Measurements from ENCODE around the gene GABPB2.

GABPB2 gene

DNA sequence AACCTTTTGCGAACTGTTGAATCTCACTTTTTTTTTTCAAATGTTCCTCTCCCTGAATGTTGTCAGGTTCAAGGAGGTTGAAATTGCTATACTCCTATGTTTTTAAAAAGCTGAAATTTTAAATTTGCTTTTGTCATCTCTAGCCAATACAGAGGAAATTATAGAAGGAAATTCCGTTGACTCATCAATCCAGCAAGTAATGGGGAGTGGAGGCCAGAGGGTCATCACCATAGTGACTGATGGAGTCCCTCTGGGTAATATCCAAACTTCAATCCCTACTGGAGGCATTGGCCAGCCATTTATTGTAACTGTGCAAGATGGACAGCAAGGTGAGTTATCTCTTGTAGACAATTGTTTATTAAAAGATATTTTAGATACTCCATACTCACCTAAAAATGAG is 36.3 kb downstream of the GABPB2 start:
- Mint-ChIP-seq H3K27ac (peak overlapping the region in 1 of 3 experiments; percentile 48), H3K36me3 (ENCODE audit: low read depth) (peaks cover 11% of the 10 kb centered on the region), H3K4me1 (no peaks in the 10 kb centered on the region), H3K9me3 (no peaks in the 10 kb centered on the region), H3K27me3 (ENCODE audit: low read depth) (no peaks in the 10 kb centered on the region), H3K4me3 (no peak overlapping the region)
- TF ChIP-seq, protein P1, sequence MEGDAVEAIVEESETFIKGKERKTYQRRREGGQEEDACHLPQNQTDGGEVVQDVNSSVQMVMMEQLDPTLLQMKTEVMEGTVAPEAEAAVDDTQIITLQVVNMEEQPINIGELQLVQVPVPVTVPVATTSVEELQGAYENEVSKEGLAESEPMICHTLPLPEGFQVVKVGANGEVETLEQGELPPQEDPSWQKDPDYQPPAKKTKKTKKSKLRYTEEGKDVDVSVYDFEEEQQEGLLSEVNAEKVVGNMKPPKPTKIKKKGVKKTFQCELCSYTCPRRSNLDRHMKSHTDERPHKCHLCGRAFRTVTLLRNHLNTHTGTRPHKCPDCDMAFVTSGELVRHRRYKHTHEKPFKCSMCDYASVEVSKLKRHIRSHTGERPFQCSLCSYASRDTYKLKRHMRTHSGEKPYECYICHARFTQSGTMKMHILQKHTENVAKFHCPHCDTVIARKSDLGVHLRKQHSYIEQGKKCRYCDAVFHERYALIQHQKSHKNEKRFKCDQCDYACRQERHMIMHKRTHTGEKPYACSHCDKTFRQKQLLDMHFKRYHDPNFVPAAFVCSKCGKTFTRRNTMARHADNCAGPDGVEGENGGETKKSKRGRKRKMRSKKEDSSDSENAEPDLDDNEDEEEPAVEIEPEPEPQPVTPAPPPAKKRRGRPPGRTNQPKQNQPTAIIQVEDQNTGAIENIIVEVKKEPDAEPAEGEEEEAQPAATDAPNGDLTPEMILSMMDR (IDR thresholded peaks at IDR 0.05; ENCODE audit: unreplicated experiment in 3 of 3): no peak

DNA sequence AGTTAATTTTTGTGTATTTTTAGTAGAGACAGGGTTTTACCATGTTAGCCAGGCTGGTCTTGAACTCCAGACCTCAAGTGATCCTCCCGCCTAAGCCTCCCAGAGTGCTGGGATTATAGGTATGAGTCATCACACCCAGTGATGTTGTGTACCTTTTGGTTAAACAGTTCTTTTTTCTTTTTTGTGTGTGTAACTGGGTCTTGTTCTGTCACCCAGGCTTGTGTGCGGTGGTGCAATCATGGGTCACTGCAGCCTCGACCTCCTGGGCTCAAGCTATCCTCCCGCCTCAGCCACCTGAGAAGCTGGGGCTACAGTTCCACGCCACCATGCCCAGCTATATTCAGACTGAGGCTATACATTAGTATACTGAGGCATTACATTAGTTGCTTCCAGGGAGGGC is 37.8 kb downstream of the GABPB2 start:
- H3K9me3 Mint-ChIP-seq: no peaks in the 10 kb centered on the region
- no peaks in the 10 kb centered on the region for H3K27me3 Mint-ChIP-seq (ENCODE audit: low read depth)
- no peak overlapping the region for H3K4me3 Mint-ChIP-seq
- TF ChIP-seq, protein P1 (IDR thresholded peaks at IDR 0.05; ENCODE audit: unreplicated experiment in 3 of 3): no peak
- peaks cover 11% of the 10 kb centered on the region for H3K36me3 Mint-ChIP-seq (ENCODE audit: low read depth)
- no peaks in the 10 kb centered on the region for H3K4me1 Mint-ChIP-seq
- no peak overlapping the region for H3K27ac Mint-ChIP-seq

DNA sequence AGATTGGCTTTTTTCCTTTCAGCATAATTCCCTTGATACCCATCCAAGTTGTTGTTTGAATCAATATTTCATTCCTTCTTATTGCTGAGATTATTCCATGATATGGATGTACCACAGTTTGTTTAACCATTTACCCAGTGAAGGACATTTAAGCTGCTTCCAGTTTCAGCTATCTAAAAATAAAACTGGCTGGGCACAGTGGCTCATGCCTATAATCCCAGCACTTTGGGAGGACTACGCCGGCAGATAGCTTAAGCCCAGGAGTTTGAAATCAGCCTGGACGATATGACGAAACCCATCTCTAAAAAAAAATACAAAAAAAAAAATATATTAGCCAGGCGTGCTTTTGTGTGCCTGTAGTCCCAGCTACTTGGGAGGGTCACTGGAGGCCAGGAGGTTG is 43.3 kb downstream of the GABPB2 start:
- H3K4me1 Mint-ChIP-seq: no peaks in the 10 kb centered on the region
- H3K9me3 Mint-ChIP-seq: no peaks in the 10 kb centered on the region
- H3K27ac Mint-ChIP-seq: no peak overlapping the region
- peaks cover 13% of the 10 kb centered on the region for H3K36me3 Mint-ChIP-seq (ENCODE audit: low read depth)
- TF ChIP-seq, protein P1 (IDR thresholded peaks at IDR 0.05; ENCODE audit: unreplicated experiment in 3 of 3): no peak
- no peak overlapping the region for H3K4me3 Mint-ChIP-seq
- no peaks in the 10 kb centered on the region for H3K27me3 Mint-ChIP-seq (ENCODE audit: low read depth)

DNA sequence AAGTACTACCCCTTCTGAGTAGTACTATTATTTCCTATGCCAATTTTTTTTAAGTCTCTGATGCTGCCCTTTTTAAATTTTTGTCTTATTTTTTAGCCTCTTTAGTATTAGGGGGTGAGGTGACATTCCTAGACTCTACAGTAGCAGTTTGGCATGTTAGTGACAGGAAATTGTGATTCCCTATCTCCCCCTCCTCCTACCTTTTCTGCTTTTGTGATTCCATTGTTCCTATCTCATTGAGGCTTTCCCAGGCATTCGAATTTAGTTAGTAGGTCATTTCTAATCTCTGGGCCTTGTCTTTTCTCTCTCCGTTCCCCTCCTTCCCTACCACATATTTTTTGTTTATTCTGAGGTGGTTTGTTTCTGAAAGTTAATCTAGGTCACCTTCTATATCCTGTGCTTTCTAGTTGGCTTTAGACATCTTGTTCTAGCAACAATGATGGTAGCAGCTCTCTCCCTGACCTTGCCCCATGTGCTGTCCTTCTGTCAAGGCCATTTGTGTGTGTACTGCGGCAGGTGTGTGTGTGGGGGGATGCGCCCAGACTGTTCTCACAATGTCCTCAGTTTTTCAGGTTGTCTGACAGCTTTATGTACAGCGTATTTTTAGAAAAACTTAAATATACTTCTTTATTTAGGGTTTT is 54.3 kb downstream of the GABPB2 start:
- no peak overlapping the region for H3K4me3 Mint-ChIP-seq
- H3K27me3 Mint-ChIP-seq (ENCODE audit: low read depth): peaks cover 4% of the 10 kb centered on the region
- H3K9me3 Mint-ChIP-seq: no peaks in the 10 kb centered on the region
- peaks cover 15% of the 10 kb centered on the region for H3K36me3 Mint-ChIP-seq (ENCODE audit: low read depth)
- TF ChIP-seq, protein P1 (IDR thresholded peaks at IDR 0.05; ENCODE audit: unreplicated experiment in 3 of 3): no peak
- no peaks in the 10 kb centered on the region for H3K4me1 Mint-ChIP-seq
- H3K27ac Mint-ChIP-seq: peak overlapping the region in 1 of 3 experiments; percentile 49

DNA sequence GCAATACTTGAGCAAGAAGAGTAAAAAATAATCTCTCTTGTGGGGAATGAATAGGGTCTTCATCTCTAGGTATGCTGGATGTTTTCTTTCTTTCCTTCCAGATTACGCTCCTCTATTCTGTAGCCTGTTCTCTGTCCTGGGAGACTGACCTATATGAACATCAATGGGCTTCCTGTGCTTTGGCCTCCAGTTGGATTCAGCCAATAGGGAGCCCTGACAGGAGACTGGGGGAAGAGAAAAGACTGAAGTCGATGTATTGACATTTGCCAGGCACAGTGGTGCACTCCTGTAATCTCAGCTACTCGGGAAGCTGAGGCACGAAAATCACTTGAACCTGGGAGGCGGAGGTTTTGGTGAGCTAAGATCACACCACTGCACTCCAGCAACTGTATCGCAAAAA is 58.2 kb downstream of the GABPB2 start:
- no peaks in the 10 kb centered on the region for H3K9me3 Mint-ChIP-seq
- no peak overlapping the region for H3K4me3 Mint-ChIP-seq
- TF ChIP-seq, protein P1 (IDR thresholded peaks at IDR 0.05; ENCODE audit: unreplicated experiment in 3 of 3): no peak
- H3K27ac Mint-ChIP-seq: no peak overlapping the region
- peaks cover 25% of the 10 kb centered on the region for H3K4me1 Mint-ChIP-seq
- peaks cover 5% of the 10 kb centered on the region for H3K36me3 Mint-ChIP-seq (ENCODE audit: low read depth)
- peaks cover 13% of the 10 kb centered on the region for H3K27me3 Mint-ChIP-seq (ENCODE audit: low read depth)

DNA sequence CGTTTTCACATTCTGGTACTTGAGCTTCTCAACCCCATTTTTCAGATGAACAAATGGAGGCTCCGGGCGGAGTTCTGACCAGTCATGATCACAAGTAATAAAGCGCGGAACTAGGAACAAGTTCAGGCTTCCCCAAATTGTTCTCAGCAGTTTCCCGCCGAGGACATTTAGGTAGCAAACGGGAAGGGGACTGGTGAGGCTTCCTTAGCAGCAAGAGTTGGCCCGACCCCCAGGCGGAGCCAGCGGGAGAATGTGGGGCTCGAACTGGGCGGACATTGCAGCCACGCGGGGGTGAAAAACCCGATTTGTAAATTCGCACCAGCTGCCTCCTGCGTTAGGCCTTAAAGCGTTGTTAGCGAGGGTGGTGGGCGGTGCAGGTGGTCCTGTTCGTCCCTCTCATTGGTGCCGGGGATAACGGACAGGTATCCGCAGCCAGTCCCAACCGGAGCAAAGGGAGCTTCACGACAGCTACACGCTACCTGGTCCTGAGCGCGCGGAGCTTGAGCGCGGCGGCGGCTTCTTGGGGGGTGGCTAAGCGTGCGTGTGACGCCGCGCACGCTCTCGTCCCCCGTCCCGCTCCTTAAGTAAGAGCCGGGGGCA is 60.5 kb downstream of the GABPB2 start:
- H3K9me3 Mint-ChIP-seq: no peaks in the 10 kb centered on the region
- peaks cover 13% of the 10 kb centered on the region for H3K27me3 Mint-ChIP-seq (ENCODE audit: low read depth)
- TF ChIP-seq, protein P1 (IDR thresholded peaks at IDR 0.05; ENCODE audit: unreplicated experiment in 3 of 3): no peak
- peak overlapping the region; percentile 79 to 88 (median 86) for H3K4me3 Mint-ChIP-seq
- H3K27ac Mint-ChIP-seq: peak overlapping the region; percentile 89 to 96 (median 92)
- peaks cover 35% of the 10 kb centered on the region for H3K4me1 Mint-ChIP-seq
- H3K36me3 Mint-ChIP-seq (ENCODE audit: low read depth): peaks cover 21% of the 10 kb centered on the region

Measured in nephron (organoid).